Neural progenitor cell (in vitro differentiated cells): ENCODE results near the gene SEMA3D. TPM values are rescaled to one million over a fixed set of nuclear protein-coding genes. Genes with fewer than 3 reads are reported as not detected.

Experiments used
- DNase-seq: peaks from one replicate; pipeline ENCODE4 v3.0.0-alpha.2; 2016; ENCODE audit warnings: low spot score
- H2AFZ ChIP-seq: fragments of 200-600 bp; sonication (generic); replicated peaks from 2 replicates; pipeline ENCODE4 v1.6.1; 2016; ENCODE audit warnings: antibody characterized with exemption
- H3F3A ChIP-seq: fragments of 200-600 bp; sonication (generic); 2 replicates; pipeline ENCODE4 v1.6.1; 2016; ENCODE audit warnings: antibody characterized with exemption, low read depth
- H3K27ac ChIP-seq: fragments of 200-600 bp; sonication (generic); 2 replicates; pipeline ENCODE4 v1.5.1; 2016; ENCODE audit warnings: mild to moderate bottlenecking
- H3K27me3 ChIP-seq: fragments of 200-600 bp; sonication (generic); 2 replicates; pipeline ENCODE4 v1.6.1; 2016; ENCODE audit warnings: mild to moderate bottlenecking, moderate library complexity
- H3K36me3 ChIP-seq: fragments of 200-600 bp; sonication (generic); 2 replicates; pipeline ENCODE4 v1.5.1; 2016
- H3K4me1 ChIP-seq: fragments of 200-600 bp; sonication (generic); 2 replicates; pipeline ENCODE4 v1.6.1; 2016; ENCODE audit warnings: mixed run types
- H3K4me2 ChIP-seq: fragments of 200-600 bp; sonication (generic); 2 replicates; pipeline ENCODE4 v1.6.1; 2016
- H3K4me3 ChIP-seq: fragments of 200-600 bp; sonication (generic); 2 replicates; pipeline ENCODE4 v1.5.1; 2016
- H3K79me2 ChIP-seq: fragments of 200-600 bp; sonication (generic); 2 replicates; pipeline ENCODE4 v1.6.1; 2016; ENCODE audit warnings: low read depth
- H3K9ac ChIP-seq: fragments of 200-600 bp; sonication (generic); 2 replicates; pipeline ENCODE4 v1.6.1; 2016
- H3K9me3 ChIP-seq: fragments of 200-600 bp; sonication (generic); 2 replicates; pipeline ENCODE4 v1.5.1; 2016; ENCODE audit warnings: low read depth
- H4K20me1 ChIP-seq: fragments of 200-600 bp; sonication (generic); 2 replicates; pipeline ENCODE4 v1.6.1; 2016; ENCODE audit warnings: low read depth
- H3K27ac Mint-ChIP-seq: 3 replicates; pipeline ENCODE4 v1.8.0; 2021; ENCODE audit warnings: mixed read lengths
- H3K27me3 Mint-ChIP-seq: 2 replicates; pipeline ENCODE4 v1.8.0; 2022; ENCODE audit warnings: low read depth, mild to moderate bottlenecking, inconsistent platforms, moderate library complexity, mixed read lengths; ENCODE audit not compliant: insufficient read depth
- H3K36me3 Mint-ChIP-seq: 3 replicates; pipeline ENCODE4 v1.8.0; 2021; ENCODE audit warnings: mixed read lengths
- H3K4me1 Mint-ChIP-seq: 3 replicates; pipeline ENCODE4 v1.8.0; 2021; ENCODE audit warnings: mixed read lengths
- H3K4me3 Mint-ChIP-seq: 3 replicates; pipeline ENCODE4 v1.8.0; 2021; ENCODE audit warnings: mild to moderate bottlenecking, moderate library complexity, mixed read lengths
- H3K9me3 Mint-ChIP-seq: 3 replicates; pipeline ENCODE4 v1.8.0; 2020; ENCODE audit warnings: mixed read lengths
- CTCF ChIP-seq: fragments of 200-600 bp; sonication (generic); IDR thresholded peaks from 2 replicates; pipeline ENCODE4 v1.5.1; 2017; ENCODE audit warnings: antibody characterized with exemption, mild to moderate bottlenecking
- EZH2 ChIP-seq: fragments of 200-600 bp; sonication (generic); IDR thresholded peaks from 2 replicates; pipeline ENCODE4 v1.6.1; 2017; ENCODE audit warnings: antibody characterized with exemption, mild to moderate bottlenecking, moderate library complexity
- EZH2phosphoT487 ChIP-seq: fragments of 200-600 bp; sonication (generic); IDR thresholded peaks from 2 replicates; pipeline ENCODE4 v1.6.1; 2017; ENCODE audit warnings: antibody characterized with exemption
- total RNA-seq: library from RNA; depleted of rRNA; stranded (reverse); fragments of >200 nt; gene quantifications from 2 replicates; pipeline ENCODE4 v1.2.3, GENCODE V29; 2015; ENCODE audit warnings: low replicate concordance

The SEMA3D gene
- total RNA-seq, 1 donor from 2014 or later: 0.99 TPM

- H3K9me3 ChIP-seq: no peaks in the 10 kb centered on the region
- no peaks in the 10 kb centered on the region for H3K36me3 ChIP-seq
- no peak overlapping the region for H3K4me2 ChIP-seq
- Mint-ChIP-seq H3K36me3 (no peaks in the 10 kb centered on the region), H3K9me3 (no peaks in the 10 kb centered on the region), H3K27ac (no peak overlapping the region), H3K4me3 (no peak overlapping the region), H3K4me1 (no peaks in the 10 kb centered on the region), H3K27me3 (no peaks in the 10 kb centered on the region)
- no peaks in the 10 kb centered on the region for H3K4me1 ChIP-seq
- H3K9ac ChIP-seq: no peak overlapping the region
- TF ChIP-seq EZH2phosphoT487: no peak
- no peak for TF ChIP-seq EZH2
- no peak for TF ChIP-seq CTCF
- no peak overlapping the region for H2AFZ ChIP-seq
- no peak for DNase-seq
- H4K20me1 ChIP-seq: no peaks in the 10 kb centered on the region
- no peaks in the 10 kb centered on the region for H3F3A ChIP-seq
- no peaks in the 10 kb centered on the region for H3K79me2 ChIP-seq
- no peaks in the 10 kb centered on the region for H3K27me3 ChIP-seq
- no peak overlapping the region for H3K27ac ChIP-seq
- no peak overlapping the region for H3K4me3 ChIP-seq
Measured at GRCh38 chr7:85038466-85038865, 148.4 kb downstream of the SEMA3D start.

- Histone ChIP-seq H3K4me2 (no peak overlapping the region), H3K9ac (no peak overlapping the region), H3K4me1 (no peaks in the 10 kb centered on the region), H2AFZ (peak overlapping the region; percentile 48), H4K20me1 (no peaks in the 10 kb centered on the region), H3K9me3 (no peaks in the 10 kb centered on the region), H3F3A (no peaks in the 10 kb centered on the region), H3K4me3 (no peak overlapping the region), H3K36me3 (no peaks in the 10 kb centered on the region), H3K27me3 (no peaks in the 10 kb centered on the region), H3K27ac (no peak overlapping the region), H3K79me2 (no peaks in the 10 kb centered on the region)
- no peaks in the 10 kb centered on the region for H3K36me3 Mint-ChIP-seq
- no peak for TF ChIP-seq CTCF
- TF ChIP-seq EZH2phosphoT487: no peak
- TF ChIP-seq EZH2: no peak
- peaks cover 2% of the 10 kb centered on the region for H3K4me1 Mint-ChIP-seq
- DNase-seq: no peak
- H3K27ac Mint-ChIP-seq: no peak overlapping the region
- H3K4me3 Mint-ChIP-seq: no peak overlapping the region
- no peaks in the 10 kb centered on the region for H3K27me3 Mint-ChIP-seq
- H3K9me3 Mint-ChIP-seq: no peaks in the 10 kb centered on the region
Measured at GRCh38 chr7:85033263-85033662, 153.6 kb downstream of the SEMA3D start.

- no peak for DNase-seq
- no peaks in the 10 kb centered on the region for H3F3A ChIP-seq
- Mint-ChIP-seq H3K27me3 (no peaks in the 10 kb centered on the region), H3K4me1 (peaks cover 2% of the 10 kb centered on the region), H3K27ac (no peak overlapping the region), H3K9me3 (peaks cover 2% of the 10 kb centered on the region), H3K36me3 (no peaks in the 10 kb centered on the region), H3K4me3 (no peak overlapping the region)
- no peaks in the 10 kb centered on the region for H3K79me2 ChIP-seq
- no peak overlapping the region for H3K9ac ChIP-seq
- H3K27me3 ChIP-seq: no peaks in the 10 kb centered on the region
- no peaks in the 10 kb centered on the region for H4K20me1 ChIP-seq
- no peak overlapping the region for H3K4me2 ChIP-seq
- H3K9me3 ChIP-seq: no peaks in the 10 kb centered on the region
- H2AFZ ChIP-seq: no peak overlapping the region
- TF ChIP-seq EZH2 (no peak), CTCF (no peak), EZH2phosphoT487 (no peak)
- no peaks in the 10 kb centered on the region for H3K36me3 ChIP-seq
- H3K4me3 ChIP-seq: no peak overlapping the region
- H3K27ac ChIP-seq: no peak overlapping the region
- no peaks in the 10 kb centered on the region for H3K4me1 ChIP-seq
Measured at GRCh38 chr7:85031475-85031874, 155.4 kb downstream of the SEMA3D start.

- Histone ChIP-seq H3K4me1 (no peaks in the 10 kb centered on the region), H3K36me3 (no peaks in the 10 kb centered on the region), H3K4me2 (no peak overlapping the region), H3F3A (no peaks in the 10 kb centered on the region), H2AFZ (no peak overlapping the region), H4K20me1 (no peaks in the 10 kb centered on the region), H3K27ac (no peak overlapping the region), H3K9ac (no peak overlapping the region), H3K27me3 (no peaks in the 10 kb centered on the region), H3K4me3 (no peak overlapping the region), H3K79me2 (no peaks in the 10 kb centered on the region), H3K9me3 (no peaks in the 10 kb centered on the region)
- H3K27me3 Mint-ChIP-seq: no peaks in the 10 kb centered on the region
- no peaks in the 10 kb centered on the region for H3K36me3 Mint-ChIP-seq
- TF ChIP-seq EZH2 (no peak), CTCF (peak; percentile 73)
- H3K4me1 Mint-ChIP-seq: peaks cover 2% of the 10 kb centered on the region
- peak; percentile 37 for DNase-seq
- no peak overlapping the region for H3K27ac Mint-ChIP-seq
- H3K9me3 Mint-ChIP-seq: peaks cover 2% of the 10 kb centered on the region
- no peak overlapping the region for H3K4me3 Mint-ChIP-seq
Measured at GRCh38 chr7:85030893-85031292, 156.0 kb downstream of the SEMA3D start.
